Measurements from ENCODE around the gene INMT.

The INMT gene

DNA sequence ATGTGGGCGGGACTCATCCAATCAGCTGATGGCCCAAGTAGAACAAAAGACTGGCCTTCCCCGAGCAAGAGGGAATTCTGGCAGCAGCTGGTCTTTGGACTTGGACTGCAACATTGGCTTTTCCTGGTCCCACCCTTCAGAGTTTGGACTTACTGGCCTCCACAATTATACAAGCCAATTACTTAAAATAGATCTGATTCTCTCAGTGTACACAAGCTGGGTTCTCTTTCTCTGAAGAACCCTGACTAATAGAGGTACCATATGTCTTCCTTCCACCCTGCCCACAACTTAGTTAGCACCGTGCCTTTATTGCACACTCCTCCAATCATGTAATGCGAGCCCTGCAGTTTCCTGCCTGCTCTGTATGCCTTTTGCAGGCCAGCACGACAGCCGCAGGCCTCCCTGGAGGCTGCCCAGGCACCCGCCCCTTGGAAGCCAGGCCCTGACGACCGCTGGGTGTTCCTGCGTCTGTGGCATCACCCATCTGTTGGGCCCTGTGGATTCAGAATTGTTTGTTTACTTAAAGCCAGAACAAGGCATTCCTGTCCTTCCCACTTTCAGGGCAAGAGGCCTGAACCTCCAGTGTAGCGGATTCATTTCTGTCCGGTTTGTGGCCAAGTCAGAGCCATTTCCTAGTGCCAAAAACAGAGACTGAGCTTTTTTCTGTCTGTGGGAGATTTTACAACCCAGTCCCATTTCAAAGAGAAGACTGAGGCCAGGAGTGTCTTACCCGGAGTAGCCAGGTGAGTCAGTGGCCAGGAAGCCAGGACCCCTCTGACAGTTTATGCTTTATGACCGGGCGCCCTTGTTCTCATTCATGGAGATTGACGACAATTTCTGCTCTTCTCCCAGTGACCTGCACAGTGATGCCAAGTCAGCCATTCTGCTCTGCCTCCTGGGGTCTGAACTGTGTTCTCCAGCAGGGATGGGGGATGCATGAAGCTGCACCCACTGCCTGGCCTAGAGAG lies 968 bp upstream of the INMT start:
- peak in 49 of 58 donors; percentile 8 to 83 (median 42) for DNase-seq

GRCh38 chr7:30752484-30752883 lies 549 bp downstream of the INMT start:
- DNase-seq = no peak

- DNase-seq = peak in 3 of 58 donors; percentile 2 to 29 (median 13)
These were observed 1.0 kb downstream of the INMT start for GRCh38 chr7:30752979-30753378.

DNA sequence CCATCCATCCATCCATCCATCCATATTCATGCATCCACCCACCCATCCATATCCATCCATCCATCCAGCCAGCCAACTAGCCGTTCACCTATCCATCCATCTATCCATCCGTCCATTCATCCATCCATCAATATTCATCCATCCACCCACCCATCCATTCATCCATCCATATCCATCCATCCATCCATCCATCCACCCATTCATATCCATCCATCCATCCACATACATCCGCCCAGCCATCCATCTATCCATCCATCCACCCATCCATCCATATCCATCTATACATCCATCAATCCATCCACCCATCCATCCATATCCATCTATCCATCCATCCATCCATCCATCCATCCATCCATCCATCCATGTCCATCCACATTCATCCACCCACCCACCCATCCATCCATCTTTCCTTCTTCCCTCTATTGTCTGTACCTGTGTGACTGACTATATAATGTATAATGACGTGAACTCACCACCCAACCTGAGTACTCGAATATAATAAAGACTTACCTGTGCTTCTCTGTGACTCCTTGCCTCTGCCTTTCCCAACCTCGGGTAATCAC lies 2.5 kb downstream of the INMT start:
- no peak for DNase-seq

DNA sequence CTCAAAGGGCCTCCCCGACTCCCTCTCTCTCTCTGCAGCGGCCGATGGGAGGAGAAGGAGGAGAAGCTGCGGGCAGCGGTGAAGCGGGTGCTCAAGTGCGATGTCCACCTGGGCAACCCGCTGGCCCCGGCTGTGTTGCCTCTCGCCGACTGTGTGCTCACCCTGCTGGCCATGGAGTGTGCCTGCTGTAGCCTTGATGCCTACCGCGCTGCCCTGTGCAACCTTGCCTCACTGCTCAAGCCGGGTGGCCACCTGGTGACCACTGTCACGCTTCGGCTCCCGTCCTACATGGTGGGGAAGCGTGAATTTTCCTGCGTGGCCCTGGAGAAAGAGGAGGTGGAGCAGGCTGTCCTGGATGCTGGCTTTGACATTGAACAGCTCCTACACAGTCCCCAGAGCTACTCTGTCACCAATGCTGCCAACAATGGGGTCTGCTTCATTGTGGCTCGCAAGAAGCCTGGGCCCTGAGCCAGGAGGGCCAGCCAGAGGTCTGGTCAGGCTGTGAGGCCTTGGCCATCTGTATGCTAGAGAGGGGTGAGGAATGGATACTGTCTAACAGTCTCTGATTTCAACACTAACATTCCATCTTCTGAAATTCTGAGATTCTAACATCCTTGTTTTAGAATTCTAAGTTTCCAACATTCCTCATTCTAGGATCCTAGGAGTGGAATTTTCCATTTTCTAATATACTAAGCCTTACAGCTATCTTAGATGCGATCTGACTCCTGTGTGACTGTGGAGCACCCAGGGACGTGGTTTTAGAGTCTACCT lies 3.6 kb downstream of the INMT start:
- DNase-seq = peak in 40 of 58 donors; percentile 6 to 75 (median 26)

- no peak for DNase-seq
These were observed 5.4 kb downstream of the INMT start for GRCh38 chr7:30757342-30757692.

DNA sequence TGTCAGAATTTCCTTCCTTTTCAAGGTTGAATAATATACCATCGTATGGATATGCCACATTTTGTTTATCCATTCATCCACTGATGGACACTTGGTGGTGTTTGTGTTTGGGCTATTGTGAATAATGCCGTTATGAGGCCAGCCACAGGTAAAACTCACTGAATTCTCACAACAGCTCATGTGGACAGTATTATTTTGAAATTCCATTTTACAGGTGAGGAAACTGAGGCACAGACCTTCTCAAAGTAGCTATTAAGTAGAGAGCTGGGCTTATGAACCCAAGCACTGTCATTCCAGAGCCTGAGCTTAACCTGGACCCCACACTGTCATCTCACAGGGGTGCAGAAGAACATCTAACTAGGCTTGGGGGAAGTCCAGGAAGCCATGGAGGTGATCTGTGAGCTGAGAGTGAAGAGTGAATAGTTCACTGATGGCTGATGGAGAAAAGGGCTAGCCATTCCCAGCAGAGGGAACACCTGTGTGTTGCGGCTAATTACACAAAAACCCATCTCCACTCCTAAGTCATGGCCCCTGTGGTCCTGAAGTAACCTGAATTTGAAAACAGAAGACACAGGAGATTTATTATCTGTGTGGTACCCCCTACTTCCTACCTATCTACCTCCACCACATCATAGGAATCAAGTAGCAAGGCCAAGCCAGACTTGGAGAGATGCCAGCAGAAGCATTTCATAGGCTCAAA lies 8.7 kb downstream of the INMT start:
- no peak for DNase-seq

GRCh38 chr7:30761214-30762156 lies 9.6 kb downstream of the INMT start:
- no peak for DNase-seq

DNA sequence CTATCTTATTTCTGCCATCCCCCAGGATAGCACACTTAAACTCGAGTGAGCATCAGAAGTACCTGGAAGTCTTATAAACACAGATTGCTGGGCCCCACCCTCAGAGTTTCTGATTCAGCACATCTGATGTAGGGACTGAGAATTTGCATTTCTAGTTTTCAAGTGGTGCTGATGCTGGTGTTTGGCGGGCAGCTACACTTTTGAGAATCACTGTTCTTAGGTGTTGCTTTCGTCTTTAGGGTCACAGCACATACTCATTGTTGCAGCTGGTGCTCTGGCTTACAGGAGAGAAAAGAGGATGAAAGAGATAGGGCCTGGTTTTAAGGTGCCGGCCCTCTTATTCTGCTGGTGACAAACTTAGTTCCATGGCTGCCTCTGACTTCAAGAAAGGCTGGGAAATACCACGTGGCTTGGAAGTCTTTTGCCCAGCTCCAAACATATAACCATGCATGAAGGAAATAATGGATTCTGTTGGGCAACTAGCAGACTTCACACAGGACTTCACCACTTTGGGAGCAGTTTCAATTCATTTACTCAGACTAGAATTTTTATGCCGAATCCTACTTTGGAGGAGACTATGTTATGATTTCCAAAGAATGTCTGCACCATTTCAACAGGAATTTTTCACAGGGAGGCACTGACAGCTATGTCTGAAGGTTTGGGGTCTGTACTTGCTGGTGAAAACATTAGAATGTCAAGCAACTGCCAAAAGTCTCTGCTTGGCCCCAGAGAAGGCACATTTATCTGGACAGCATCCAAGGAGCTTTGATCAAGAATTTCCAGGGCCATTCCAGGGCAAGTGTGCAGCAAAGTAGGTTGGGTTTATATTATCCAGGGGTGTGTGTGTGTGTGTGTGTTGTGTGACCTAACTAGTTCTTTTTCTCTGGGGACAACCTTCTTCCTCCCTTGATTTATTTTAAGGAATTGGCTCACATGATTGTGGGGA lies 12.4 kb downstream of the INMT start:
- DNase-seq = peak in 2 of 58 donors; percentile 7 to 21

DNA sequence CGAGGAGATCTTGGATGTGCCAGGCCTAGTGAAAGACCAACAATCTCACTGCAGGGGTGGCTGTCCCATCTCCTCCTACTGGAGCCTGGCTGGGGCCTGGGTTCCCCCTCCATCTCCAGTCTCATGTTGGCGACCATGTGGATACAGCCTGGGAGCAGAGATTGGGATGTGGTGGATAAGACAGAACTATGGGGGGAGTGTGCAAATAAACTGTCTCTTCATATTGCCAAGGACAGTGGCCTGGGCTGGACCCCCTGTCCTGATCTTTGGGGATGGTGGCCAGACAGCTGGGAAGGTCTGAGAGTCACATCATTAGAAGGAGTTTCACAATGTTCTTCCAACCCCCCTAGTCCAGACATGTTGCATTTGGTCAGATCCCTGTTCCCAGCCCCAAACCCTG lies 13.5 kb downstream of the INMT start:
- no peak for DNase-seq

DNA sequence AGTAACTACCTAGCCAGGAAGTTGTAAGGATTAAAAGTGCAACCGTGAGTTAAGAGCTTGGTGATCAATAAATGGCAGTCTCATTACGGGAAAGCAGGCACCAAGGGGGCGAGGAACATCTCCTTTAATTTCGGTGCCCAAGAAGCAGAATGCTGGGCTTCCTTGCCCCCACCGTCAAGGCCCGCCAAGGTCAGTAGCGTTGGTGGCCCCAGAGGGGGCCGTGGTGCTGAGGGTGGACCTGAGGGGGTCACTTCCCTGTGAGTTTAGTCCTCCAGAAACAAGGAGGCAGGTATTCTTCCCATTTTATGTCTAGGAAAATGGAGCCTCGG lies 18.9 kb downstream of the INMT start:
- DNase-seq = no peak

- DNase-seq = peak in 55 of 58 donors; percentile 14 to 84 (median 57)
These were observed 19.4 kb downstream of the INMT start, which contains the start of gene MINDY4 for GRCh38 chr7:30771174-30771879. MINDY4 (plus strand) TSS chr7:30771417; CDS start chr7:30771494, 77 bp downstream.

DNA sequence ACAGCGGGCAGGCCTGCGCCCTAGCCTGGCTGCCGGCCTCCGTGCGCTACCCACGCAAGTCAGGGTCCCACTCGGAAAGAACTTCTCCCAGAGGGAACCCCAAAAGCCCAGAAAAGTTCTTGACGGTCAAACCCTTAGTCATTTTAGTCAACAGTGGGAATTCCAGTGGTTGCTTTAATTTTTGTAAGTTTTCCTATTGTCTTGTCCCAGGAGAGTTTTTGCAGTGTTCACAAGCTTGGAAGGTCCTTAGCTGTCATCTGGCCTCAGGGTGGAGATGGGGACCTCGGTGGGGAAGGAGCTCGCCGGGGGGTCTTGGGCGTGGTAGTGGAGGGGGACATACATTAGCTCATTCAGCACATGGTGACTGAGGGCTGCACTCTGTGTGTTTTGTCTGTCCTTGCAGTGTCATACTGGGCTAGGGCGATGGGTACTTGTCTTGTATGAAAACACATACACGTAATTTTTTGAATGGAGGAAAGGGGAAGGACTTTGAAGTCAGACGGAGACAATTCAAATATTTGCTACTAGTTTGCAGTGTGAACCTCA lies 20.0 kb downstream of the INMT start:
- no peak for DNase-seq

DNA sequence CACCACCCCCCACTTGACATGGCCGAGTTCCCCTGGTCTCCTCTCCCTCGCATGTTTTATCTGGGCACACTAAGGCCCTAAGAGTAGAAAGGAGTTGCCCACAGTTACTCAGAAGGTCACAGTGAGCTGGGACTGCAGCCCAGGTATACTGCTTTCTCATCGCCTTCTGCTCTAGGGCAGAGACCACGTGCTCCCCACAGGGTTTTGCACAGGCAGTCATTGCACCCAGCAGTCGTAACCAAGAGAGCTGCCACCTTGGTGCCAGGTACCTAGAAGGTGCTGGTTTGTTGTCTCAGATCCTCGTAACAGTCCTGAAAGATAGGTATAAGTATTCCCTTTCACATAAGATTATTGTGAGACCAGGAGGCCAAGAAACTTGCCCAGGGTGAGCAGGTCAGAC lies 21.0 kb downstream of the INMT start:
- DNase-seq = no peak

- DNase-seq = no peak
These were observed 24.1 kb downstream of the INMT start for GRCh38 chr7:30775992-30776391.

DNA sequence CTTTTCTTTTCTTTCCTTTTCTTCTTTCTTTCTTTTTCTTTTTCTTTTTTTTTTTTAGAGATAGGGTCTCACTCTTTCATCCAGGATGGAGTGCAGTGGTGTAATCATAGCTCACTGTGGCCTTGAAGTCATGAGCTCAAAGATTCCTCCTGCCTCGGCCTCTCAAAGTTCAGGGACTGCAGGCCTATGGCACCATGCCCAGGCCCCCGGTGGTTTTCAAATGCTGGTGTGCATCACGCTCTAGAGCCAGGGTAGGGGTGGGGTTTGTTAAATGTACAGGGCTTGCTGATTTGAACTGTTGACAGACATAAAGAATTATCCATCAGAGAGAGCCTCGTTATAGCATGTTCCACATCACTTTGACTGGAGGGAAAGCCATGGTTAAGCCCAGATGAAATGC lies 25.0 kb downstream of the INMT start:
- no peak for DNase-seq

DNA sequence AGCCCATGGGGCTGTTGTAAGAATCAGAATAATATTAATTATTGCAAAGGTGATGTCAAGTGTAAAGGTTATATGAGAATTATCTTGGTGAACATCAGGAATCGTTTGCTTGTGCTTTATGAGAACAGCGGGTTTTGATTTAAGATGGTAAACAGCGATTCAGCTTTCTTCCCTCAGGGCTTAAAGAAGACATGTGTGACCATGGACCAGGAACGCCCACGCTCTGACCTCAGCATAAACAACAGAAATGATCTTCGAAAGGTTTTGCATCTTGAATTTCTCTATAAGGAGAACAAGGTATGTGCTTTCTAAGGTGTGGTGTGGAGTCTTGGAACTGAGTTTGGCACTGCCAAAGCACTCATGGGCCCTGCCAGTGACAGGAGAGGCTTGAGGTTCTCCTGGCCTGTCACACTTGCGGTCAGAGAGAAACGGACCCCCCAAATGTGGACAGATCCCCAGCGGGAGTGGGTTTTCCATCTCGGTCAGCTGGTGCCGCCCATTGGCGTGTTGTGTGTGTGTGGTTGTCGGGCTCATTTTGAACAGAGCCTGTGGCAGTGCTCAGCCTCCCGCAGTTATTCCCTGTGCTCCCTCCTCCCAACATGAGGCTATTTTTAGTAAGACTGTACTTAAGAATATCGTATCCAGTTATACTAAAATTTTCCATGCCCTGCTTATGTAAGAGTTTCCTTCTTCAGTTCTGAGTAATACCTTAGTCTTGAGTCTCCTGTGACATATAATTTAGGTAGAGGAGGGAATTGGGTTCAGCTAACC lies 26.5 kb downstream of the INMT start:
- peak in 15 of 58 donors; percentile 6 to 47 (median 15) for DNase-seq
